SK-N-SH (cell line): ENCODE measurements around the gene SF3A1. TPM values are rescaled to one million over a fixed set of nuclear protein-coding genes. Genes with fewer than 3 reads are reported as not detected.

Experiments
- CTCF ChIA-PET: fragments of 300-600, 350-600 bp; formaldehyde crosslinking; extraction: SDS; loops from one replicate; lab custom pipeline; 2021; lab: Yijun Ruan, JAX
- POLR2A ChIA-PET: fragments of 350-600 bp; sonication (Branson Sonifier 250); formaldehyde crosslinking; extraction: SDS; loops from one replicate; lab custom pipeline; 2020; ENCODE audit warnings: antibody characterized with exemption, inconsistent platforms; lab: Yijun Ruan, JAX
- DNase-seq: peaks from one replicate; pipeline ENCODE4 v3.0.0; 2012
- H2AFZ ChIP-seq: fragments of 200-600 bp; sonication (generic); 2 replicates; pipeline ENCODE4 v1.8.1; 2016; ENCODE audit warnings: antibody characterized with exemption, mild to moderate bottlenecking, low read depth
- H3F3A ChIP-seq: fragments of 200-600 bp; sonication (generic); replicated peaks from 2 replicates; pipeline ENCODE3; 2016; ENCODE audit warnings: antibody characterized with exemption, mild to moderate bottlenecking; ENCODE audit not compliant: insufficient read depth
- H3K27ac ChIP-seq, 2 experiments: fragments of 200-500 bp in 1 of 2; fragments of 200-600 bp in 1 of 2; sonication (Bioruptor generic) in 1 of 2; sonication (generic), shearing (Covaris generic) in 1 of 2; 2 replicates each; pipeline versions ENCODE4 v1.5.1 to v1.6.1; 2014 to 2016; ENCODE audit warnings: low read depth in 2 of 2, inconsistent platforms in 1 of 2, low read length in 1 of 2, mild to moderate bottlenecking in 1 of 2, mixed read lengths in 1 of 2
- H3K27me3 ChIP-seq: fragments of 200-600 bp; sonication (generic), shearing (Covaris generic); 2 replicates; pipeline ENCODE4 v1.6.1; 2016; ENCODE audit warnings: mixed run types; ENCODE audit not compliant: insufficient read depth
- H3K36me3 ChIP-seq, 2 experiments: fragments of 200-500 bp in 1 of 2; fragments of 200-600 bp in 1 of 2; sonication (Bioruptor generic) in 1 of 2; sonication (generic) in 1 of 2; replicated peaks in 1 of 2; 2 replicates each; pipeline versions ENCODE3 to v1.5.1; 2014 to 2016; ENCODE audit warnings: low read length in 1 of 2, mild to moderate bottlenecking in 1 of 2; ENCODE audit not compliant: insufficient read depth in 2 of 2, control insufficient read depth in 1 of 2
- H3K4me1 ChIP-seq, 2 experiments: fragments of 200-500 bp in 1 of 2; fragments of 200-600 bp in 1 of 2; sonication (Bioruptor generic) in 1 of 2; sonication (generic), shearing (Covaris generic) in 1 of 2; 2 replicates each; pipeline versions ENCODE4 v1.5.1 to v1.6.1; 2014 to 2016; ENCODE audit warnings: low read depth in 1 of 2, low read length in 1 of 2, mixed run types in 1 of 2; ENCODE audit not compliant: insufficient read depth in 2 of 2, control insufficient read depth in 1 of 2
- H3K4me2 ChIP-seq: fragments of 200-600 bp; sonication (generic), shearing (Covaris generic); 2 replicates; pipeline ENCODE4 v1.6.1; 2017; ENCODE audit warnings: mixed run types
- H3K4me3 ChIP-seq, 2 experiments: fragments of 200-500 bp in 1 of 2; fragments of 200-600 bp in 1 of 2; sonication (Bioruptor generic) in 1 of 2; sonication (generic), shearing (Covaris generic) in 1 of 2; 2 replicates each; pipeline versions ENCODE4 v1.5.1 to v1.8.1; 2014 to 2016; ENCODE audit warnings: low read depth in 2 of 2, inconsistent platforms in 1 of 2, low read length in 1 of 2, mild to moderate bottlenecking in 1 of 2, mixed read lengths in 1 of 2, moderate library complexity in 1 of 2
- H3K79me2 ChIP-seq: fragments of 200-600 bp; sonication (generic); 2 replicates; pipeline ENCODE4 v1.8.1; 2017; ENCODE audit warnings: mild to moderate bottlenecking; ENCODE audit not compliant: insufficient read depth
- H3K9ac ChIP-seq: fragments of 200-600 bp; sonication (generic); 2 replicates; pipeline ENCODE4 v1.6.1; 2017; ENCODE audit warnings: mixed run types
- H3K9me2 ChIP-seq: fragments of 200-600 bp; sonication (generic); 2 replicates; pipeline ENCODE4 v1.6.1; 2017; ENCODE audit warnings: mixed run types
- H3K9me3 ChIP-seq: fragments of 200-600 bp; sonication (generic); 2 replicates; pipeline ENCODE4 v1.6.1; 2017; ENCODE audit warnings: mixed run types, mild to moderate bottlenecking, moderate library complexity
- H4K20me1 ChIP-seq: fragments of 200-600 bp; sonication (generic); 2 replicates; pipeline ENCODE4 v1.6.1; 2017; ENCODE audit warnings: mild to moderate bottlenecking, mixed run types; ENCODE audit not compliant: insufficient read depth
- EZH2phosphoT487 ChIP-seq: fragments of 200-600 bp; sonication (generic); IDR thresholded peaks from 2 replicates; pipeline ENCODE4 v1.6.1; 2017; ENCODE audit warnings: low read depth, mixed run types, mild to moderate bottlenecking, antibody characterized with exemption, moderate library complexity, borderline replicate concordance
- FOSL2 ChIP-seq: IDR thresholded peaks from 2 replicates; pipeline ENCODE4 v1.4.0; 2012; ENCODE audit warnings: low read depth, mild to moderate bottlenecking, moderate library complexity, borderline replicate concordance
- GATA2 ChIP-seq: sonication (generic); formaldehyde crosslinking; IDR thresholded peaks from 2 replicates; pipeline ENCODE4 v1.5.0; 2020; ENCODE audit warnings: mild to moderate bottlenecking, missing genetic modification reagents
- JUND ChIP-seq: IDR thresholded peaks from 2 replicates; pipeline ENCODE4 v1.4.0; 2012
- MXI1 ChIP-seq: IDR thresholded peaks from 2 replicates; pipeline ENCODE4 v1.6.1; 2012; ENCODE audit warnings: mild to moderate bottlenecking, low read depth, low read length, improper control_type of control experiment
- NRF1 ChIP-seq: IDR thresholded peaks from 2 replicates; pipeline ENCODE4 v1.6.1; 2012; ENCODE audit warnings: low read depth, mild to moderate bottlenecking, low read length
- POLR2AphosphoS5 ChIP-seq: IDR thresholded peaks from 2 replicates; pipeline ENCODE4 v1.6.1; 2012; ENCODE audit warnings: low read depth, low read length
- RAD21 ChIP-seq: IDR thresholded peaks from 2 replicates; pipeline ENCODE4 v1.6.1; 2012; ENCODE audit warnings: mild to moderate bottlenecking, low read length
- YY1 ChIP-seq: IDR thresholded peaks from 2 replicates; pipeline ENCODE4 v1.4.0; 2012; ENCODE audit warnings: low read depth, mild to moderate bottlenecking
- WGBS: methylation state at CpG from one replicate; pipeline ENCODE4 v1.1.6; 2017; ENCODE audit warnings: low lambda C conversion rate; 5-methylcytosine and 5-hydroxymethylcytosine counted together
- polyA plus RNA-seq, 3 experiments: library from polyadenylated mRNA; depleted of rRNA; stranded (reverse); fragments of >200 nt; gene quantifications; 2 replicates each; pipeline ENCODE4 v1.2.3, GENCODE V29; 2012
- TF ChIP-seq, protein P1 (sequence below): IDR thresholded peaks from 2 replicates; pipeline ENCODE4 v1.4.0; 2012; ENCODE audit warnings: low read depth, borderline replicate concordance

SF3A1 gene
- polyA plus RNA-seq, 1 of the 3 experiments (the other 2 are of a cell fraction): 75.2 TPM

DNA sequence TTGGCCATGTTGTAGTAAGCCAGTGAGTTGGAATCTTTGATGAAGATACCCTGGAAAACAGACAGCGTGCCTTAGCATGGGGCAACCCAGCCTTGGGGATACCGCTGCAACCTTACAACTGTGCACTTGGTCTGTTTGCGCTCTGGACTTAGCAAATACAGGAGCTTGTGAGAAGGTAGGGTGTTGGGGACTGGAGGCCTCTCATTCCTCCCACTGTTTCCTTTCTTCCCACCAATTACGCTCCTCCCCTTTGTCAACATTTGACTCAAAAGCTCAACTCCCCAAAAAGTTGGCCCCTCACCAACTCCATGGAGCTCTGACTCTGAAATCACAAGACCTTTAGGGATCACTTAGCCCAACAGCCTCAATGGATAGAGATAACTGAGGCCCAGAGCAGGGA is 22.0 kb downstream of the SF3A1 start:
- whole genome bisulfite sequencing: 100% methylated on average over 4 of the region's 4 CpGs
- H3F3A ChIP-seq: peaks cover 9% of the 10 kb centered on the region

DNA sequence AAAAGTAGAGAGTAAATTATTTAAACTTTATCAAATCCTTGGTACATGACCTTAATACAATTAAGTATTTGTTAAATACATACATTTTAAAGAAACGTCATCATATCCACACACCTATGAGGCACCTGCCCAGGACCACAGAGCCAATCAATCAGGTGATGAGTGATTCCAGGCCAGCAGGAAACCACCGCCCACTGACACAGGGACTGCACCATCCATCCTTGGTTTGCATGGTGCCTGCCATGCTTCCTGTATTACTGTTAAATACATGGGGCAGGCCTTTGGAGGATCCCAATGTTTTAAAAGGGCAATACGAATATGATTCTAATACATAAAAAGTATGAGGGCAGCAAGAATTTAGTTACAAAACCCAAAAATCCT is 23.0 kb downstream of the SF3A1 start:
- no peak overlapping the region for H2AFZ ChIP-seq
- WGBS: 100% methylated on average over 3 of the region's 3 CpGs
- ChIA-PET CTCF (no interaction called here), POLR2A (no interaction called here)
- no peaks in the 10 kb centered on the region for H3K9me2 ChIP-seq
- H3K27ac ChIP-seq: no peak overlapping the region
- H3K36me3 ChIP-seq: peaks cover 46 to 70% of the 10 kb centered on the region in 2 experiments
- TF ChIP-seq RAD21: no peak
- no peak for TF ChIP-seq MXI1
- no peak for TF ChIP-seq GATA2 (CRISPR knock-in tag)
- H4K20me1 ChIP-seq: no peaks in the 10 kb centered on the region
- peaks cover 17% of the 10 kb centered on the region for H3F3A ChIP-seq
- no peaks in the 10 kb centered on the region for H3K27me3 ChIP-seq
- H3K79me2 ChIP-seq: no peaks in the 10 kb centered on the region
- H3K9me3 ChIP-seq: no peaks in the 10 kb centered on the region
- no peak overlapping the region for H3K9ac ChIP-seq
- H3K4me1 ChIP-seq: no peaks in the 10 kb centered on the region
- H3K4me2 ChIP-seq: no peak overlapping the region
- H3K4me3 ChIP-seq: no peak overlapping the region
- DNase-seq: no peak

More for the DNA sequence above, 22.0 kb downstream of the SF3A1 start:
- no peak overlapping the region for H3K9ac ChIP-seq
- H3K36me3 ChIP-seq: peaks cover 43 to 77% of the 10 kb centered on the region in 2 experiments
- no peaks in the 10 kb centered on the region for H3K27me3 ChIP-seq
- no peak for DNase-seq
- no peak overlapping the region for H3K27ac ChIP-seq
- H2AFZ ChIP-seq: no peak overlapping the region
- TF ChIP-seq MXI1 (no peak), POLR2AphosphoS5 (no peak), FOSL2 (no peak), YY1 (no peak), NRF1 (no peak), EZH2phosphoT487 (no peak), JUND (no peak)
- TF ChIP-seq, protein P1, sequence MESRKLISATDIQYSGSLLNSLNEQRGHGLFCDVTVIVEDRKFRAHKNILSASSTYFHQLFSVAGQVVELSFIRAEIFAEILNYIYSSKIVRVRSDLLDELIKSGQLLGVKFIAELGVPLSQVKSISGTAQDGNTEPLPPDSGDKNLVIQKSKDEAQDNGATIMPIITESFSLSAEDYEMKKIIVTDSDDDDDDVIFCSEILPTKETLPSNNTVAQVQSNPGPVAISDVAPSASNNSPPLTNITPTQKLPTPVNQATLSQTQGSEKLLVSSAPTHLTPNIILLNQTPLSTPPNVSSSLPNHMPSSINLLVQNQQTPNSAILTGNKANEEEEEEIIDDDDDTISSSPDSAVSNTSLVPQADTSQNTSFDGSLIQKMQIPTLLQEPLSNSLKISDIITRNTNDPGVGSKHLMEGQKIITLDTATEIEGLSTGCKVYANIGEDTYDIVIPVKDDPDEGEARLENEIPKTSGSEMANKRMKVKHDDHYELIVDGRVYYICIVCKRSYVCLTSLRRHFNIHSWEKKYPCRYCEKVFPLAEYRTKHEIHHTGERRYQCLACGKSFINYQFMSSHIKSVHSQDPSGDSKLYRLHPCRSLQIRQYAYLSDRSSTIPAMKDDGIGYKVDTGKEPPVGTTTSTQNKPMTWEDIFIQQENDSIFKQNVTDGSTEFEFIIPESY: no peak
- no peak overlapping the region for H3K4me2 ChIP-seq
- H3K9me2 ChIP-seq: no peaks in the 10 kb centered on the region
- no peaks in the 10 kb centered on the region for H3K4me1 ChIP-seq
- H4K20me1 ChIP-seq: no peaks in the 10 kb centered on the region
- H3K4me3 ChIP-seq: no peak overlapping the region
- no peaks in the 10 kb centered on the region for H3K9me3 ChIP-seq
- POLR2A ChIA-PET: no interaction called here
- H3K79me2 ChIP-seq: no peaks in the 10 kb centered on the region
- CTCF ChIA-PET: interaction anchor here (2.4 kb wide), 1 partner anchor 47 kb away, joined by 15 read pairs; no protein-coding TSS in a partner anchor
